MCF 10A (cell line): ENCODE results near the gene CENPT. TPM values are rescaled to one million over a fixed set of nuclear protein-coding genes. Genes with fewer than 3 reads are reported as not detected.

ENCODE experiments used
- BruUV-seq: library from RNA; stranded (reverse); fragments of 400-500 nt; replicated peaks from 2 replicates; lab custom pipeline; 2021; lab: Mats Ljungman, UMichigan
- CTCF ChIA-PET: fragments of 300-600 bp; sonication (Branson Sonifier 250); formaldehyde crosslinking; extraction: SDS; loops from one replicate; lab custom pipeline; 2021; ENCODE audit warnings: antibody characterized with exemption, inconsistent platforms; lab: Yijun Ruan, JAX
- POLR2A ChIA-PET: fragments of 300-600, 350-650 bp; sonication (Branson Sonifier 250); formaldehyde crosslinking; extraction: SDS; loops from one replicate; lab custom pipeline; 2020; ENCODE audit warnings: antibody characterized with exemption, inconsistent platforms; lab: Yijun Ruan, JAX
- DNase-seq: peaks from one replicate; pipeline ENCODE4 v3.0.0-alpha.2; 2018; ENCODE audit not compliant: unreplicated experiment
- H3K27ac Mint-ChIP-seq: one replicate; pipeline ENCODE4 v1.8.0; 2022; ENCODE audit warnings: mild to moderate bottlenecking, low read depth, mixed read lengths; ENCODE audit not compliant: unreplicated experiment
- H3K27me3 Mint-ChIP-seq: one replicate; pipeline ENCODE4 v1.8.0; 2022; ENCODE audit warnings: mixed read lengths; ENCODE audit not compliant: insufficient read depth, unreplicated experiment
- H3K36me3 Mint-ChIP-seq: one replicate; pipeline ENCODE4 v1.8.0; 2022; ENCODE audit warnings: mild to moderate bottlenecking, moderate library complexity, mixed read lengths; ENCODE audit not compliant: insufficient read depth, unreplicated experiment
- H3K4me1 Mint-ChIP-seq: one replicate; pipeline ENCODE4 v1.8.0; 2022; ENCODE audit warnings: mixed read lengths; ENCODE audit not compliant: insufficient read depth, unreplicated experiment
- H3K4me3 Mint-ChIP-seq: one replicate; pipeline ENCODE4 v1.8.0; 2022; ENCODE audit warnings: mild to moderate bottlenecking, moderate library complexity, mixed read lengths; ENCODE audit not compliant: unreplicated experiment
- H3K9me3 Mint-ChIP-seq: one replicate; pipeline ENCODE4 v1.8.0; 2022; ENCODE audit warnings: mixed read lengths; ENCODE audit not compliant: unreplicated experiment
- intact Hi-C: fragments of 100-400 bp; cut with micrococcal nuclease; formaldehyde crosslinking; loops from 2 replicates; pipeline ENCODE4 v1.14.1; 2022
- total RNA-seq: library from RNA; stranded (reverse); gene quantifications from 2 replicates; pipeline ENCODE4 v1.2.3, GENCODE V29; 2022
- TF ChIP-seq, protein P1 (sequence below): fragments of 200-600 bp; IDR thresholded peaks from one replicate; pipeline ENCODE4 v1.8.0; 2022; ENCODE audit warnings: antibody characterized with exemption, mild to moderate bottlenecking; ENCODE audit not compliant: unreplicated experiment

Gene CENPT
- total RNA-seq, 1 experiment from 2014 or later: 30.9 TPM

GRCh38 chr16:67885976-67886375 is 38.5 kb upstream of the CENPT start:
- H3K27ac Mint-ChIP-seq: no peak overlapping the region

DNA sequence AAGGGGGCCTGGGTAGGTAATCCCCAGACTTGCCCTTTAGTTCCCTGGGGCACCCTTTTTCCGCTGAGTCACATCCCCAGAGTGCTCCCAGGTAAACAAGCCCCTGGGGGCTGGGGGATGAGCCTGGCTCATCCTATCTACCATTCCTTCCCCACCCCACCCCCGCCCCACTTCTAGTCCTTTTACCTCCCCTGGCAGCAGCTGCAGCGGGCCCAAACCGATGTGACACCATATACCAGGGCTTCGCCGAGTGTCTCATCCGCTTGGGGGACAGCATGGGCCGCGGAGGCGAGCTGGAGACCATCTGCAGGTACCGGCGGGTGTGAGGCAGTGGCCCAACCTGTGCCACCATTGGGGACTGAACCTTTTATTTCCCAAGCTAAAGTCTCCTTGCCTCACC is 38.1 kb upstream of the CENPT start:
- DNase-seq: no peak
- Mint-ChIP-seq H3K27me3 (no peaks in the 10 kb centered on the region), H3K27ac (no peak overlapping the region), H3K9me3 (no peaks in the 10 kb centered on the region), H3K4me3 (no peak overlapping the region), H3K36me3 (peaks cover 30% of the 10 kb centered on the region), H3K4me1 (peaks cover 17% of the 10 kb centered on the region)
- TF ChIP-seq, protein P1, sequence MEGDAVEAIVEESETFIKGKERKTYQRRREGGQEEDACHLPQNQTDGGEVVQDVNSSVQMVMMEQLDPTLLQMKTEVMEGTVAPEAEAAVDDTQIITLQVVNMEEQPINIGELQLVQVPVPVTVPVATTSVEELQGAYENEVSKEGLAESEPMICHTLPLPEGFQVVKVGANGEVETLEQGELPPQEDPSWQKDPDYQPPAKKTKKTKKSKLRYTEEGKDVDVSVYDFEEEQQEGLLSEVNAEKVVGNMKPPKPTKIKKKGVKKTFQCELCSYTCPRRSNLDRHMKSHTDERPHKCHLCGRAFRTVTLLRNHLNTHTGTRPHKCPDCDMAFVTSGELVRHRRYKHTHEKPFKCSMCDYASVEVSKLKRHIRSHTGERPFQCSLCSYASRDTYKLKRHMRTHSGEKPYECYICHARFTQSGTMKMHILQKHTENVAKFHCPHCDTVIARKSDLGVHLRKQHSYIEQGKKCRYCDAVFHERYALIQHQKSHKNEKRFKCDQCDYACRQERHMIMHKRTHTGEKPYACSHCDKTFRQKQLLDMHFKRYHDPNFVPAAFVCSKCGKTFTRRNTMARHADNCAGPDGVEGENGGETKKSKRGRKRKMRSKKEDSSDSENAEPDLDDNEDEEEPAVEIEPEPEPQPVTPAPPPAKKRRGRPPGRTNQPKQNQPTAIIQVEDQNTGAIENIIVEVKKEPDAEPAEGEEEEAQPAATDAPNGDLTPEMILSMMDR: no peak
- ChIA-PET POLR2A (interaction anchor here (1.5 to 3.5 kb wide), 6 partner anchors 7 to 51 kb away, joined by 4 to 18 read pairs (median 12); partner anchors contain the start of genes EDC4, PSKH1 and PSMB10), CTCF (interaction anchor here (0.6 to 6.4 kb wide), 7 partner anchors 15 to 179 kb away, joined by 3 to 67 read pairs (median 3); no protein-coding TSS in a partner anchor)
- no TSS peak for BruUV-seq
- intact Hi-C loops: no loop called here

More at GRCh38 chr16:67885976-67886375, 38.5 kb upstream of the CENPT start:
- DNase-seq: no peak
- Mint-ChIP-seq H3K4me1 (peaks cover 17% of the 10 kb centered on the region), H3K27me3 (no peaks in the 10 kb centered on the region), H3K36me3 (peaks cover 25% of the 10 kb centered on the region), H3K4me3 (no peak overlapping the region), H3K9me3 (no peaks in the 10 kb centered on the region)
- intact Hi-C loops: no loop called here
- TF ChIP-seq, protein P1: no peak
- ChIA-PET POLR2A (interaction anchor here (0.7 to 3.3 kb wide), 6 partner anchors 11 to 50 kb away, joined by 3 to 18 read pairs (median 6); partner anchors contain the start of genes EDC4 and PSMB10), CTCF (interaction anchor here (0.9 to 6.4 kb wide), 6 partner anchors 16 to 178 kb away, joined by 3 to 67 read pairs (median 4); no protein-coding TSS in a partner anchor)
- BruUV-seq: no TSS peak

DNA sequence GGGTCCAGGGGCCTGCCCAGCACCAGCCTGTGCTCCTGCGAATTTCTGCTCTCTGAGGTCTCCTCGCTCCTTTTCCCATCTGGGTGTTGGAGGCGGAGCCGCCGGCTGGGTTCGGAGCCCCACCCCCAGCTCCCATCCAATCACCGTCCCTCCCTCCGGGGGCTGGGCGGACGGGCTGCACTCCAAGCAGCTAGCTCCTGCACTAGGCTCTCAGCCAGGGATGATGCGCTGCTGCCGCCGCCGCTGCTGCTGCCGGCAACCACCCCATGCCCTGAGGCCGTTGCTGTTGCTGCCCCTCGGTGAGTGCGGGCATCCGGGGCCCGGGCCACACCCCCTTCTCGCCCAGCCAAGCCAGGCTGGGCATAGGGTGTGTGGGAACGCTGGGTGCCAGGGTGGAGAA is 37.2 kb upstream of the CENPT start, which contains the start of gene NRN1L:
TSS of gene NRN1L (plus strand) at position 202 of the 400 bp plus-strand sequence. CDS start at position 221, 19 bp downstream.
- Mint-ChIP-seq H3K27ac (peak within 1 kb of the TSS; percentile 72), H3K4me1 (peaks cover 17% of the 10 kb centered on the region), H3K4me3 (no peak within 1 kb of the TSS), H3K27me3 (no peaks in the 10 kb centered on the region), H3K36me3 (peaks cover 38% of the 10 kb centered on the region), H3K9me3 (no peaks in the 10 kb centered on the region)
- intact Hi-C loops: loop anchor here (1.0 kb wide), 1 partner anchor 156 kb away; no protein-coding TSS in a partner anchor
- POLR2A ChIA-PET: interaction anchor here (0.7 to 3.5 kb wide), 8 partner anchors 8 to 1446 kb away, joined by 3 to 18 read pairs (median 6); partner anchors contain the start of genes EDC4, PDF, PSKH1 and PSMB10
- TF ChIP-seq, protein P1: no peak
- DNase-seq: peak; percentile 91
- no TSS peak for BruUV-seq
- CTCF ChIA-PET: interaction anchor here (0.7 to 6.4 kb wide), 25 partner anchors 8 to 600 kb away, joined by 3 to 67 read pairs (median 9); partner anchors contain the start of genes EDC4, NUTF2 and PSKH1

DNA sequence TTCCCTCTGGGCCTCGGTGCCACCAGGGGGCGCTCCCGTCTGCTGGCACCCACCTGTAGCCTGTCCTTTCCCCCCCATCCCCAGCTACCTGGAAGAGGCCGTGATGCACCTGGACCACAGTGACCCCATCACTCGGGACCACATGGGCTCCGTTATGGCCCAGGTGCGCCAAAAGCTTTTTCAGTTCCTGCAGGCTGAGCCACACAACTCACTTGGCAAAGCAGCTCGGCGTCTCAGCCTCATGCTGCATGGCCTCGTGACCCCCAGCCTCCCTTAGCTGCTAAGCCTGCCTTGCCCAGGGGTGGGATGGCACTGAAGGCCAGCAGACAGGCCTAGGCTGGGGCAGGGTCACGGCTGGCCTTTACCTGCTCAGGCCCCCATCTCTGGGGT is 36.4 kb upstream of the CENPT start:
- peak; percentile 57 for DNase-seq
- no peak overlapping the region for H3K4me3 Mint-ChIP-seq
- H3K27ac Mint-ChIP-seq: peak overlapping the region; percentile 72
- peaks cover 46% of the 10 kb centered on the region for H3K36me3 Mint-ChIP-seq
- H3K9me3 Mint-ChIP-seq: no peaks in the 10 kb centered on the region
- H3K4me1 Mint-ChIP-seq: peaks cover 17% of the 10 kb centered on the region
- no peaks in the 10 kb centered on the region for H3K27me3 Mint-ChIP-seq
- ChIA-PET POLR2A (interaction anchor here (0.7 to 3.5 kb wide), 6 partner anchors 9 to 81 kb away, joined by 3 to 18 read pairs (median 12); partner anchors contain the start of genes EDC4, PSKH1 and PSMB10), CTCF (interaction anchor here (0.6 to 6.4 kb wide), 34 partner anchors 9 to 731 kb away, joined by 3 to 67 read pairs (median 6); partner anchors contain the start of genes CTRL, EDC4, NUTF2 and PSKH1)
- TF ChIP-seq, protein P1: peak; percentile 80
- intact Hi-C loops: loop anchor here (1.0 kb wide), 2 partner anchors 44 to 156 kb away; no protein-coding TSS in a partner anchor
- no TSS peak for BruUV-seq
